H1 (cell line): ENCODE measurements around the gene SIM2. TPM values are rescaled to one million over a fixed set of nuclear protein-coding genes. Genes with fewer than 3 reads are reported as not detected.

Source experiments
- CTCF ChIP-seq, 3 experiments: IDR thresholded peaks; 1 replicate in 2 of 3; 2 replicates in 1 of 3; pipeline versions ENCODE4 v1.5.1 to v1.6.1; 2011; ENCODE audit warnings: low read length in 3 of 3, mild to moderate bottlenecking in 3 of 3, inconsistent platforms in 2 of 3, low read depth in 1 of 3, moderate library complexity in 1 of 3; ENCODE audit not compliant: insufficient read depth in 1 of 3; ENCODE audit errors: control extremely low read depth in 1 of 3
- GTF2F1 ChIP-seq: IDR thresholded peaks from 2 replicates; pipeline ENCODE4 v1.6.1; 2012; ENCODE audit warnings: low read depth, low read length, improper control_type of control experiment, borderline replicate concordance
- RNF2 ChIP-seq: fragments of 200-900, 300-1000 bp; sonication (generic); IDR thresholded peaks from 2 replicates; pipeline ENCODE4 v1.7.1; 2016; ENCODE audit warnings: borderline replicate concordance, low read depth, mild to moderate bottlenecking, antibody characterized with exemption, low read length; ENCODE audit not compliant: poor library complexity, severe bottlenecking; ENCODE audit errors: missing control alignments
- polyA plus RNA-seq, 7 experiments: library from polyadenylated mRNA; depleted of rRNA in 3 of 7; stranded (reverse) in 5 of 7; unstranded in 2 of 7; fragments of >200 nt in 5 of 7; fragments of 200-250 nt in 2 of 7; gene quantifications; 1 replicate in 5 of 7; 2 replicates in 1 of 7; 4 replicates in 1 of 7; pipeline versions ENCODE4 v1.2.1 to v1.2.3, GENCODE V29; 2011 to 2013; ENCODE audit warnings: missing spikeins in 2 of 7, mixed read lengths in 2 of 7
- total RNA-seq: library from RNA; stranded (reverse); fragmentation: NEBNext Ultra II Directional; extraction: Animal tissue kit (Norgen Biotek cat#: 25700); gene quantifications from 2 replicates; pipeline ENCODE4 v1.2.1, GENCODE V29; 2021

SIM2 gene
- total and polyA plus RNA-seq, 2 of the 8 experiments (the other 6 are each of a cell fraction or from before 2014, with no cell fraction given): 0.05 to 0.26 TPM

GRCh38 chr21:36776981-36777617, 78.2 kb downstream of the SIM2 start (continued):
- TF ChIP-seq CTCF (IDR thresholded peaks at IDR 0.05; ENCODE audit: control extremely low read depth in 1 of 3, insufficient read depth in 1 of 3, low read depth in 1 of 3, low read length in 3 of 3) (no peak), GTF2F1 (no peak), RNF2 (no peak)
- TF ChIP-seq, all 59 proteins: peak for 0
